ENCODE results near the gene ARGLU1.

GRCh38 chr13:106500445-106500844 is 67.5 kb downstream of the ARGLU1 start:
- TF ChIP-seq CTCF (IDR thresholded peaks at IDR 0.05 in 4 of 5, conservative IDR thresholded peaks at IDR 0.05 in 1 of 5) = no peak
- TF ChIP-seq POLR2A (IDR thresholded peaks at IDR 0.05) = no peak

Measured in gastrocnemius medialis (tissue), 4 donors.